Type B pancreatic cell (in vitro differentiated cells): ENCODE results near the gene CEP128. TPM values are rescaled to one million over a fixed set of nuclear protein-coding genes. Genes with fewer than 3 reads are reported as not detected.

Source experiments
- DNase-seq: peaks from one replicate; pipeline ENCODE4 v3.0.0; 2021; ENCODE audit warnings: mixed read lengths; ENCODE audit not compliant: unreplicated experiment; ENCODE audit errors: extremely low spot score
- H3K27ac Mint-ChIP-seq: 2 replicates; pipeline ENCODE4 v1.8.0; 2021; ENCODE audit warnings: mild to moderate bottlenecking, mixed read lengths
- H3K27me3 Mint-ChIP-seq: 2 replicates; pipeline ENCODE4 v1.8.0; 2021; ENCODE audit warnings: mixed read lengths
- H3K36me3 Mint-ChIP-seq: 2 replicates; pipeline ENCODE4 v1.8.0; 2021; ENCODE audit warnings: mixed read lengths
- H3K4me1 Mint-ChIP-seq: one replicate; pipeline ENCODE4 v1.8.0; 2021; ENCODE audit warnings: mixed read lengths; ENCODE audit not compliant: unreplicated experiment
- H3K4me3 Mint-ChIP-seq: 2 replicates; pipeline ENCODE4 v1.8.0; 2021; ENCODE audit warnings: mild to moderate bottlenecking, mixed read lengths
- H3K9me3 Mint-ChIP-seq: 2 replicates; pipeline ENCODE4 v1.8.0; 2021; ENCODE audit warnings: mixed read lengths
- total RNA-seq: library from RNA; stranded (reverse); gene quantifications from 2 replicates; pipeline ENCODE4 v1.2.1, GENCODE V29; 2021; ENCODE audit warnings: low replicate concordance
- TF ChIP-seq, protein P1 (sequence below): fragments of 200-600 bp; sonication (generic); conservative IDR thresholded peaks from 2 replicates; pipeline ENCODE4 v1.5.0; 2021; ENCODE audit warnings: antibody characterized with exemption, mild to moderate bottlenecking

Gene CEP128
- total RNA-seq, 1 donor from 2014 or later, result 17.7 TPM

DNA sequence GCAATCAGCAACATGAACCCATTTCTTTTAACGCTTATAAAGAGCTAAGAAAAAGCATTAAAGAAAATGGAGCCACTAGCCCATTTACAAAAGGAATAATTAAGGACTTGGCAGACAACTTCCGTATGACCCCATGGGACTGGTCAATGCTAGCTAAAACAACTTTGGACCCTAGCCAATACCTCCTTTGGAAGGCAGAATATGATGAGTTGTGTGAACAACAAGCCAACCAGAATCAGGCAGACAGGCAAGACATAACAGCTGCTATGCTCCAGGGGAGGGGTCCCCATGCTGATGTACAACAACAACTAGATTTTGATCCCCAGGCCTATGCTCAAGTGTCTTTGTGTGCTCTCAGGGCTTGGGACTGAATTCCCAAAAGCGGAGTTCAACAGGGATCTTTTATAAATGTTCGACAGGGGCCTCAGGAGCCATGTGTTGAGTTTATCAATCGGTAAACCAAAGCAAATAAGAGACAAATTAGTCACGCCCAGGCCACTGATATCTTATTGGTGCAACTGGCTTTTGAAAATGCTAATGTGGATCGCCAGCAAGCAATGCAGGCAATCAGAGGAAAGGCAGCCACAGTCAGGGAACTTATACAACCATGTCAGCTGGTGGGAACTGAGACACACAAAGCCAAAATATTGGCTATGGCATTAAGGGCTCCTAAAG, 475.9 kb downstream of the CEP128 start:
- H3K36me3 Mint-ChIP-seq, result no peaks in the 10 kb centered on the region
- DNase-seq, result no peak
- no peaks in the 10 kb centered on the region for H3K27me3 Mint-ChIP-seq
- TF ChIP-seq, protein P1, sequence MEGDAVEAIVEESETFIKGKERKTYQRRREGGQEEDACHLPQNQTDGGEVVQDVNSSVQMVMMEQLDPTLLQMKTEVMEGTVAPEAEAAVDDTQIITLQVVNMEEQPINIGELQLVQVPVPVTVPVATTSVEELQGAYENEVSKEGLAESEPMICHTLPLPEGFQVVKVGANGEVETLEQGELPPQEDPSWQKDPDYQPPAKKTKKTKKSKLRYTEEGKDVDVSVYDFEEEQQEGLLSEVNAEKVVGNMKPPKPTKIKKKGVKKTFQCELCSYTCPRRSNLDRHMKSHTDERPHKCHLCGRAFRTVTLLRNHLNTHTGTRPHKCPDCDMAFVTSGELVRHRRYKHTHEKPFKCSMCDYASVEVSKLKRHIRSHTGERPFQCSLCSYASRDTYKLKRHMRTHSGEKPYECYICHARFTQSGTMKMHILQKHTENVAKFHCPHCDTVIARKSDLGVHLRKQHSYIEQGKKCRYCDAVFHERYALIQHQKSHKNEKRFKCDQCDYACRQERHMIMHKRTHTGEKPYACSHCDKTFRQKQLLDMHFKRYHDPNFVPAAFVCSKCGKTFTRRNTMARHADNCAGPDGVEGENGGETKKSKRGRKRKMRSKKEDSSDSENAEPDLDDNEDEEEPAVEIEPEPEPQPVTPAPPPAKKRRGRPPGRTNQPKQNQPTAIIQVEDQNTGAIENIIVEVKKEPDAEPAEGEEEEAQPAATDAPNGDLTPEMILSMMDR, result no peak
- no peak overlapping the region for H3K27ac Mint-ChIP-seq
- no peak overlapping the region for H3K4me3 Mint-ChIP-seq
- H3K4me1 Mint-ChIP-seq, result peaks cover 4% of the 10 kb centered on the region
- H3K9me3 Mint-ChIP-seq, result peaks cover 6% of the 10 kb centered on the region

GRCh38 chr14:80464531-80465149, 476.9 kb downstream of the CEP128 start:
- TF ChIP-seq, protein P1, result no peak
- H3K36me3 Mint-ChIP-seq, result no peaks in the 10 kb centered on the region
- DNase-seq, result no peak
- no peaks in the 10 kb centered on the region for H3K27me3 Mint-ChIP-seq
- H3K4me3 Mint-ChIP-seq, result no peak overlapping the region
- peaks cover 4% of the 10 kb centered on the region for H3K4me1 Mint-ChIP-seq
- peaks cover 6% of the 10 kb centered on the region for H3K9me3 Mint-ChIP-seq
- no peak overlapping the region for H3K27ac Mint-ChIP-seq

DNA sequence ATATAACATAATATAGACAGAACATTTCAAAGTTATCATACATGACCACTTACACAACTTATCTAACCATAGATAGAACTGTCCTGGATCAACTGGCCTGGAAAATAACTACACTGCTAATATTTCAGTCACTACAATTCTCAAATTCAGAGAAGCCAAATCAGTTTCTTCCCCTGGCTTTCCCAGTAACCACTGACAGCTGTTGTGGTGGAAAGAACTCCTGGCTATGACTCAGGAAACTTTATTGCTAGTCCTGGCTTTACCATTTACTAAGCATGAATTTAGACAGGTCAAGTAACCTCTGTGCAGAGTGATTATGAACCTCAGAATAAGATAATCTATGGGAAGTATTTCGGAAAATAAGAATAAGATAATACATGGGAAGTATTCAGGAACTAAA, 485.3 kb downstream of the CEP128 start:
- H3K4me3 Mint-ChIP-seq, result no peak overlapping the region
- no peaks in the 10 kb centered on the region for H3K4me1 Mint-ChIP-seq
- no peak for DNase-seq
- H3K9me3 Mint-ChIP-seq, result peaks cover 6% of the 10 kb centered on the region
- no peak overlapping the region for H3K27ac Mint-ChIP-seq
- H3K27me3 Mint-ChIP-seq, result no peaks in the 10 kb centered on the region
- H3K36me3 Mint-ChIP-seq, result peaks cover 5% of the 10 kb centered on the region
- TF ChIP-seq, protein P1, result no peak

GRCh38 chr14:80455031-80455430, 486.5 kb downstream of the CEP128 start:
- Mint-ChIP-seq H3K27me3 (no peaks in the 10 kb centered on the region), H3K4me1 (no peaks in the 10 kb centered on the region), H3K4me3 (no peak overlapping the region), H3K9me3 (peaks cover 9% of the 10 kb centered on the region), H3K36me3 (peaks cover 8% of the 10 kb centered on the region), H3K27ac (no peak overlapping the region)
- no peak for DNase-seq
- TF ChIP-seq, protein P1, result no peak

DNA sequence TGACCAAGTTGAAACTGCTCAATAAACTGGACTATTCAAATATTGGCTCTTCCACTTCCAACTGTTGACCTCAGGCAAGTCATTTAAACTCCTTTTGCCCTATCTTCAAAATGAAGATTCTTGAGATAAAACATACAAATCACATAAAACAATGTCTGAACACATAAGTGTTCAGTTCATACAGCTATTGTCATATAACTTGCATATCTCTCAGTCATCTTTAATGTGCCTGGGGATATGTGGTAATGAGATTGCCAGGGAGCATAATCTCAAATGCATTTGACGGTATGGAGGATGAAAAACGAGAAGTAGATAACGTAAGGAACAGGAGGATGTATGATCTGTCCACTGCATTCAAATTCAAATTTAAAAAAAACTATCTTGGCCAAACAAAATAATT, 493.3 kb downstream of the CEP128 start:
- no peak overlapping the region for H3K4me3 Mint-ChIP-seq
- peaks cover 14% of the 10 kb centered on the region for H3K9me3 Mint-ChIP-seq
- no peak for DNase-seq
- no peaks in the 10 kb centered on the region for H3K4me1 Mint-ChIP-seq
- H3K36me3 Mint-ChIP-seq, result peaks cover 11% of the 10 kb centered on the region
- TF ChIP-seq, protein P1, result no peak
- H3K27me3 Mint-ChIP-seq, result no peaks in the 10 kb centered on the region
- no peak overlapping the region for H3K27ac Mint-ChIP-seq
